Prostate gland (tissue), 2 donors: Measurements from ENCODE around the gene UBA5. TPM values are rescaled to one million over a fixed set of nuclear protein-coding genes. Genes with fewer than 3 reads are reported as not detected.

Experiments
- DNase-seq: peaks from one replicate; pipeline ENCODE4 v3.0.0-alpha.2; 2019; ENCODE audit warnings: low spot score
- H3K27ac ChIP-seq, 2 donors: fragments of 200-600 bp; sonication (generic); 2 replicates each; pipeline ENCODE4 v1.5.1; 2017 to 2019
- H3K27me3 ChIP-seq: fragments of 200-600 bp; sonication (generic); replicated peaks from 2 replicates; pipeline ENCODE4 v1.5.1; 2019; ENCODE audit not compliant: insufficient read depth
- H3K36me3 ChIP-seq, 2 donors: fragments of 200-600 bp; sonication (generic); 1 replicate in 1 of 2; 2 replicates in 1 of 2; pipeline versions ENCODE4 v1.5.1 to v1.8.1; 2017 to 2019
- H3K4me1 ChIP-seq: fragments of 200-600 bp; sonication (generic); replicated peaks from 2 replicates; pipeline ENCODE4 v1.5.1; 2019
- H3K4me3 ChIP-seq, 2 donors: fragments of 200-600 bp; sonication (generic); 2 replicates each; pipeline ENCODE4 v1.5.1; 2017 to 2019
- H3K9me3 ChIP-seq: fragments of 200-600 bp; sonication (generic); 2 replicates; pipeline ENCODE4 v1.5.1; 2017
- POLR2A ChIP-seq: fragments of 450-650 bp; IDR thresholded peaks from one replicate; pipeline ENCODE4 v1.6.1; 2016; ENCODE audit warnings: antibody characterized with exemption, mild to moderate bottlenecking
- POLR2AphosphoS5 ChIP-seq: sonication (generic); formaldehyde crosslinking; IDR thresholded peaks from one replicate; pipeline ENCODE4 v1.6.1; 2017; ENCODE audit warnings: antibody characterized with exemption
- WGBS: methylation state at CpG from one replicate; pipeline ENCODE4 v1.1.5; 2018; 5-methylcytosine and 5-hydroxymethylcytosine counted together
- intact Hi-C: fragments of 100-400 bp; cut with DNase I; formaldehyde crosslinking; loops from one replicate; pipeline ENCODE4 v1.14.2; 2022
- total RNA-seq, 2 donors: library from RNA; depleted of rRNA; stranded (reverse); fragments of >200 nt; gene quantifications; one replicate each; pipeline ENCODE4 v1.1.0, GENCODE V29; 2016
- TF ChIP-seq, protein P1 (sequence below), 4 experiments: fragments of 200-600 bp in 2 of 4; fragments of 450-650 bp in 2 of 4; sonication (generic) in 2 of 4; IDR thresholded peaks; 1 replicate in 3 of 4; 2 replicates in 1 of 4; pipeline ENCODE4 v1.5.1; 2016 to 2019; ENCODE audit warnings: antibody characterized with exemption in 4 of 4, mild to moderate bottlenecking in 2 of 4, moderate library complexity in 2 of 4

The UBA5 gene
- total RNA-seq, 2 donors from 2014 or later: 37.5 to 48.4 TPM

DNA sequence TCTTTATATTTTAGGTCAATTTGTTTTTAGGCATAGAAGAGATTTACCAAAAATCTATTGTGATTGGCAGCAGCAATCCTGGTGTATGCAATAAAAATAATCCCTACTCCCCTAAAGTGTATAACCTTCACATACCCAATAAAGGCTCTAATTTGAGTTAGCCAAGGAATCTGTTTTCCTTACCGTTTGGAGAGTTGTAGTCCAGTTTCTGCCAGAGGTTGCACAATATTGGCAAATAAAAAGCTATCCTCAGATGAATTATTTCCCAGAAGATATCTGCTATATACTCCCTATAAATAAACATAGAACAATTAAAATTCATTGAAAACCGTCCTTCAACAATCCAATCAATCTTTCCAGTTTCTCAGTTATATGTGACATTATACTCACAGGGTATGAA is 32.0 kb upstream of the UBA5 start:
- no peaks in the 10 kb centered on the region for H3K4me1 ChIP-seq
- no peak for DNase-seq
- no peak overlapping the region for H3K27ac ChIP-seq
- no peak overlapping the region for H3K4me3 ChIP-seq
- H3K9me3 ChIP-seq: no peaks in the 10 kb centered on the region
- H3K27me3 ChIP-seq: no peaks in the 10 kb centered on the region
- 27% methylated on average over 2 of the region's 2 CpGs for WGBS
- no peaks in the 10 kb centered on the region for H3K36me3 ChIP-seq
- intact Hi-C loops: no loop called here
- TF ChIP-seq, protein P1, sequence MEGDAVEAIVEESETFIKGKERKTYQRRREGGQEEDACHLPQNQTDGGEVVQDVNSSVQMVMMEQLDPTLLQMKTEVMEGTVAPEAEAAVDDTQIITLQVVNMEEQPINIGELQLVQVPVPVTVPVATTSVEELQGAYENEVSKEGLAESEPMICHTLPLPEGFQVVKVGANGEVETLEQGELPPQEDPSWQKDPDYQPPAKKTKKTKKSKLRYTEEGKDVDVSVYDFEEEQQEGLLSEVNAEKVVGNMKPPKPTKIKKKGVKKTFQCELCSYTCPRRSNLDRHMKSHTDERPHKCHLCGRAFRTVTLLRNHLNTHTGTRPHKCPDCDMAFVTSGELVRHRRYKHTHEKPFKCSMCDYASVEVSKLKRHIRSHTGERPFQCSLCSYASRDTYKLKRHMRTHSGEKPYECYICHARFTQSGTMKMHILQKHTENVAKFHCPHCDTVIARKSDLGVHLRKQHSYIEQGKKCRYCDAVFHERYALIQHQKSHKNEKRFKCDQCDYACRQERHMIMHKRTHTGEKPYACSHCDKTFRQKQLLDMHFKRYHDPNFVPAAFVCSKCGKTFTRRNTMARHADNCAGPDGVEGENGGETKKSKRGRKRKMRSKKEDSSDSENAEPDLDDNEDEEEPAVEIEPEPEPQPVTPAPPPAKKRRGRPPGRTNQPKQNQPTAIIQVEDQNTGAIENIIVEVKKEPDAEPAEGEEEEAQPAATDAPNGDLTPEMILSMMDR (IDR thresholded peaks at IDR 0.05): no peak

- TF ChIP-seq POLR2AphosphoS5 (no peak), POLR2A (no peak)
- TF ChIP-seq, protein P1 (IDR thresholded peaks at IDR 0.05): no peak
- Histone ChIP-seq H3K27ac (no peak overlapping the region), H3K4me1 (no peaks in the 10 kb centered on the region), H3K36me3 (no peaks in the 10 kb centered on the region), H3K9me3 (no peaks in the 10 kb centered on the region), H3K27me3 (no peaks in the 10 kb centered on the region), H3K4me3 (no peak overlapping the region)
- 64% methylated on average over 1 of the region's 1 CpG for WGBS
- intact Hi-C loops: no loop called here
- no peak for DNase-seq
Observed at GRCh38 chr3:132629928-132630327, 30.2 kb upstream of the UBA5 start.

DNA sequence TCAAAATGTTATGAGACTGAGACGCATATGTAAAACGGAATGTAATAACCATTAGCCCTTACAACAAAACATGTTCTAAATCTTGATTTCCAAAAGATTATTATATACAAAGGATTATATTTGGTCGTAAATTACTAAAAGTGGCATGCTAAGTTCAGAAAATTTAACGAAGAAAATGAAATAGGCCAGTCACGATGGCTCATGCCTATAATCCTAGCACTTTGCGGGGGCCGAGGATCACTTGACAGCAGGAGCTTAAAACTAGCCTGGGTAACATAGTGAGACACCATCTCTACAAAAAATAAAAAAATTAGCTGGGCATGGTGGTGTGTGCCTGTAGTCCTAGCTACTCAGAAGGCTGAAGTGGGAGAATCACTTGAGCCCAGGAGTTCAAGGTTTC is 29.5 kb upstream of the UBA5 start:
- Histone ChIP-seq H3K9me3 (no peaks in the 10 kb centered on the region), H3K27ac (no peak overlapping the region), H3K27me3 (no peaks in the 10 kb centered on the region), H3K4me1 (no peaks in the 10 kb centered on the region), H3K36me3 (no peaks in the 10 kb centered on the region), H3K4me3 (no peak overlapping the region)
- WGBS: 84% methylated on average over 7 of the region's 7 CpGs
- intact Hi-C loops: no loop called here
- no peak for TF ChIP-seq POLR2AphosphoS5
- TF ChIP-seq, protein P1 (IDR thresholded peaks at IDR 0.05): no peak
- TF ChIP-seq POLR2A: no peak
- DNase-seq: no peak

DNA sequence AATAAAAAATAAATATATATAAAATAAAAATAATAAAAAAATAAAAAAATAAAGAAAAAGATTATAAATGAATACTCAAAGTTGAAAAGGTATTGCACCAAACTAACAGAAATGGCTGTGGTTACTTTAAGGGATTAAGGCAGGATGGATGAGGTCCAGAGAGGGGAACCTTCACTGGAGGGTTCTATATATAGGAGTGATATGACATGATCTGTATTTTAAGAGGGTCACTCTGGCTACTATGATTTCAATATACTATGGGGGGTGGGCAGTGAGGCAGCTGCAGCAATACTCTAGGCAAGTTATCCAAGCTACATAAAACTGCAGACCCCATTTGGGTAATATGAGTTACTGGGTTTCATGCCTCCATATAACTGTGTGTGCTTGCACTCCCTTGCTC is 25.1 kb upstream of the UBA5 start:
- intact Hi-C loops: no loop called here
- H3K4me3 ChIP-seq: no peak overlapping the region
- TF ChIP-seq POLR2AphosphoS5 (no peak), POLR2A (no peak)
- TF ChIP-seq, protein P1 (IDR thresholded peaks at IDR 0.05): no peak
- no peaks in the 10 kb centered on the region for H3K4me1 ChIP-seq
- no peaks in the 10 kb centered on the region for H3K36me3 ChIP-seq
- no peaks in the 10 kb centered on the region for H3K27me3 ChIP-seq
- H3K27ac ChIP-seq: no peak overlapping the region
- DNase-seq: no peak
- H3K9me3 ChIP-seq: no peaks in the 10 kb centered on the region

- no peak for DNase-seq
- Histone ChIP-seq H3K27me3 (no peaks in the 10 kb centered on the region), H3K4me1 (no peaks in the 10 kb centered on the region), H3K27ac (no peak overlapping the region), H3K36me3 (no peaks in the 10 kb centered on the region), H3K9me3 (no peaks in the 10 kb centered on the region), H3K4me3 (no peak overlapping the region)
- TF ChIP-seq POLR2AphosphoS5 (no peak), POLR2A (no peak)
- TF ChIP-seq, protein P1 (IDR thresholded peaks at IDR 0.05): no peak
- 26% methylated on average over 1 of the region's 1 CpG for WGBS
- intact Hi-C loops: no loop called here
Observed at GRCh38 chr3:132637590-132637989, 22.5 kb upstream of the UBA5 start.
